ENCODE data around the gene TNFSF15. TPM values are rescaled to one million over a fixed set of nuclear protein-coding genes. Genes with fewer than 3 reads are reported as not detected.
A peak's percentile ranks its signal among the peaks of the same experiment; 100 is the strongest.
"Not testable (repeated sequence)": the region's sequence is repeated elsewhere in the genome, so short reads cannot be mapped to it uniquely, and the experiment has no call there.

The TNFSF15 gene
- total and polyA plus RNA-seq, 5 donors: 0.02 to 0.03 TPM; not detected in 3

DNA sequence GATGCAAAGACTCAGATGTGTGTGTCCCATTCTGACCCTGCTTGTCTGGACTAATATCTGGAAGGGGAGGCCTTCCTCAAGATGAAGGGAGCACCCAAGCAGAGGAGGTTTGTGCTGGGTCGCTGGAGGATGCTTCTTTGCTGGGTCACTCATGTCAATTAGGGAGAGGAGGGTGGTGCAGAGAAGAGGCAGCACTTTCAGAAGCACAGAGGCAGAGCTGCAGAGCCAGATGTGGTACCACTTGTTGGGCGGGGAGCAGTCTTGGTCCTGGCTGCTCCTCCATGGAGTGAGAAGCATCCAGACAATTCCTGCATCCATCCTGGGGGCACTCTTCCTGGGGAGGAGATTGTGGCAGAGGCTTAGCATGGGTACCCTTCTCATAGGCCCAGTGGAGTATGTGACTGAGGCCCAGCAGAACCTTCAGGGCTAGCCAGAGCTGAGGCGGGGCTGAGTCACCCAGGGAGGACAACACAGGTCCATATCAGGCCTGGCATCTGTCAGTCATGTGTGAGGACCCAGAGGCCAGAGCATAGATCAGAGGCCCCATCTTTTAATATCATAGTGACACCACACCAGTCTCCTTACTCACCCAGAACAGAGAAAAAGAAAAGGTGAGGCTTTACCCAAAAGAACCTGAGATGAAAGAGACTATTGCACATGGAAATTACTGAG lies 59.8 kb downstream of the TNFSF15 start:
- H3K9me3 ChIP-seq (ENCODE audit: control insufficient read depth, low read length): no peaks in the 10 kb centered on the region
- DNase-seq: no peak
- H3K27me3 ChIP-seq (ENCODE audit: control insufficient read depth, insufficient read depth): no peaks in the 10 kb centered on the region
- H3K4me1 ChIP-seq (ENCODE audit: control insufficient read depth, insufficient read depth, low read length): no peaks in the 10 kb centered on the region
- no peak for ATAC-seq
- H3K4me3 ChIP-seq (ENCODE audit: low read length): no peak overlapping the region
- intact Hi-C loops (cut with DNase I): loop anchor here in 1 of 4 donors (5.0 kb wide), 1 partner anchor 161 kb away; no protein-coding TSS in a partner anchor
- 78% methylated on average over 3 of the region's 3 CpGs for WGBS
- H3K27ac ChIP-seq (ENCODE audit: low read length): no peak overlapping the region

DNA sequence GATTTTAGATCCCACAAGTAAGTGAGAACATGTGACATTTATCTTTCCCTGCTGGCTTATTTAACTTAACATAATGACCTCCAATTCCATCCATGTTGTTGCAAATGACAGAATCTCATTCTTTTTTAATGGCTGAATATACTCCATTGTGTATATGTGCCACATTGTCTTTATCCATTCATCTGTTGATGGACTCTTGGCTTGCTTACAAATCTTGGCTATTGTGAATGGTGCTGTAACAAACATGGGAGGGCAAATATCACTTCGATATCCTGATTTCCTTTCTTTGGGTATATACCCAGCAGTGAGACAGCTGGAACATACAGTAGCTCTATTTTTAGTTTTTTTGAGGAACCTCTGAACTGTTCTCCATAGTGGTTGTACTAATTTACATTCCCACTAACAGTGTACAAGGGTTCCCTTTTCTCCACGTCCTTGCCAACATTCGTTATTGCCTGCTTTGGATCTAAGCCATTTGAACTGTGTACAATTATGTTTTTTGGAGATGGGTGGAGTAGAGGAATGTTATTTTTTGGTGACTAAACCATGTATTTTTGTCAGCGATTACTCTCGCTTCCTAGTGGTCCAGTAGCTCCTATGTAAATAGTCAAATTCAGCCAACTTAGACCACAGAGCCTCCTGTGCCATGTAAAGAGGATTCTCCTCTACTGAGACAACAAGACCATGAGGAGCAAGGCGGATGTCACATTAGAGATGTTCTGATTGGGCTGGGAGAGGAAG lies 60.6 kb downstream of the TNFSF15 start:
- DNase-seq (no peak), ATAC-seq (peak in 1 of 2 donors; percentile 19)
- no peaks in the 10 kb centered on the region for H3K4me1 ChIP-seq (ENCODE audit: control insufficient read depth, insufficient read depth, low read length)
- no peak overlapping the region for H3K4me3 ChIP-seq (ENCODE audit: low read length)
- H3K27me3 ChIP-seq (ENCODE audit: control insufficient read depth, insufficient read depth): no peaks in the 10 kb centered on the region
- WGBS: 49% methylated on average over 6 of the region's 6 CpGs
- no peak overlapping the region for H3K27ac ChIP-seq (ENCODE audit: low read length)
- H3K9me3 ChIP-seq (ENCODE audit: control insufficient read depth, low read length): no peaks in the 10 kb centered on the region
- intact Hi-C loops (cut with DNase I): loop anchor here in 1 of 4 donors (5.0 kb wide), 1 partner anchor 162 kb away; no protein-coding TSS in a partner anchor

DNA sequence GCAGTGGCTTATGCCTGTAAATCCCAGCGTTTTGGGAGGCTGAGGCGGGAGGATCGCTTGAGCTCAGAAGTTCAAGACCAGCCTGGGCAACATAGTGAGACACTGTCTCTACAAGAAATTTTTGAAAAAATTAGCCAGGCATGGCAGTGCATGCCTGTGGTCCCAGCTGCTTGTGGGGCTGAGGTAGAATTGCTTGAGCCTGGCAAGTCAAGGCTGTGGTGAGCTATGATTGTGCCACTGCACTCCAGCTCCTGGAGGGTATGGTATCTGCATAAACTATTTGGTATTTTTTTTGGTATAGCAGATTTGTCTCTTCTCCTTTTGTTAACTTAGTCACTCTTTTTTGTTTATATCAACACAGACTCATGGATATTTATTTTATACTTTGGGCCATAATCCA lies 62.4 kb downstream of the TNFSF15 start:
- intact Hi-C loops (cut with DNase I): no loop called here
- no peaks in the 10 kb centered on the region for H3K9me3 ChIP-seq (ENCODE audit: control insufficient read depth, low read length)
- no peaks in the 10 kb centered on the region for H3K27me3 ChIP-seq (ENCODE audit: control insufficient read depth, insufficient read depth)
- H3K4me1 ChIP-seq (ENCODE audit: control insufficient read depth, insufficient read depth, low read length): no peaks in the 10 kb centered on the region
- no peak overlapping the region for H3K27ac ChIP-seq (ENCODE audit: low read length)
- DNase-seq (no peak), ATAC-seq (no peak)
- 91% methylated on average over 3 of the region's 3 CpGs for WGBS
- no peak overlapping the region for H3K4me3 ChIP-seq (ENCODE audit: low read length)

DNA sequence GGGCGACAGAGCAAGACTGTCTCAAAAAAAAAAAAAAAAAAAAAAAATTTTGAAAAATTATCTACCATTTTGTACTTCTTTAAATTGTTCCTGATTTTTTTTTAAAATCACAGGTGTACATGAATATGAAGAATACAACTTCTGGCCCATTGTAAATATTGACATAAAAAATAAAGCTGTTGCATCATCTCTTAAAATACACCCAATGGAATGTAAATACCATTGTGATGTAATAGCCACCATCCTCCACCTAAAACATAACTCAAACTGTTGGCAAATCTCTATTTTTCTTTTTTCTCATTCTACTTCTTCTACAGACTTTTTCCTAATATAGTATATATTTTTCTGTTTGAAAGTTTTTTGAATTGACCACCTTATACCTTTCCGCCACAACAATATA lies 62.9 kb downstream of the TNFSF15 start:
- H3K27me3 ChIP-seq (ENCODE audit: control insufficient read depth, insufficient read depth): no peaks in the 10 kb centered on the region
- intact Hi-C loops (cut with DNase I): no loop called here
- no peak overlapping the region for H3K4me3 ChIP-seq (ENCODE audit: low read length)
- no peaks in the 10 kb centered on the region for H3K9me3 ChIP-seq (ENCODE audit: control insufficient read depth, low read length)
- H3K4me1 ChIP-seq (ENCODE audit: control insufficient read depth, insufficient read depth, low read length): no peaks in the 10 kb centered on the region
- 93% methylated on average over 2 of the region's 2 CpGs for WGBS
- no peak overlapping the region for H3K27ac ChIP-seq (ENCODE audit: low read length)
- no peak for ATAC-seq
- no peak for DNase-seq

DNA sequence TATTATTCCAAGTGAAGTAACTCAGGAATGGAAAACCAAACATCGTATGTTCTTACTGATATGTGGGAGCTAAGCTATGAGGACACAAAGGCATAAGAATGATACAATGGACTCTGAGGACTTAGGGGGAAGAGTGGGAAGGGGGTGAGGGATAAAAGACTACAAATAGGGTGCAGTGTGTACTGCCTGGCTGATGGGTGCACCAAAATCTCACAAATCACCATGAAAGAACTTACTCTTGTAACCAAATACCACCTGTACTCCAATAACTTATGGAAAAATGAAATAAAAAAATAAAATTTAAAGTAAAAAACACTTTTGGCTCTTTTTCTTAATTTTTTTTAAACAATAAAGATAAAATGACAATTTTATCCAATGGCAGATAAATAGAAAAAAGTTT lies 64.3 kb downstream of the TNFSF15 start:
- DNase-seq; H3K27me3 ChIP-seq (ENCODE audit: control insufficient read depth, insufficient read depth); H3K27ac ChIP-seq (ENCODE audit: low read length); H3K4me3 ChIP-seq (ENCODE audit: low read length); ATAC-seq; H3K9me3 ChIP-seq (ENCODE audit: control insufficient read depth, low read length); H3K4me1 ChIP-seq (ENCODE audit: control insufficient read depth, insufficient read depth, low read length); intact Hi-C loops (cut with DNase I): not testable (repeated sequence)
- 77% methylated on average over 1 of the region's 1 CpG for WGBS

DNA sequence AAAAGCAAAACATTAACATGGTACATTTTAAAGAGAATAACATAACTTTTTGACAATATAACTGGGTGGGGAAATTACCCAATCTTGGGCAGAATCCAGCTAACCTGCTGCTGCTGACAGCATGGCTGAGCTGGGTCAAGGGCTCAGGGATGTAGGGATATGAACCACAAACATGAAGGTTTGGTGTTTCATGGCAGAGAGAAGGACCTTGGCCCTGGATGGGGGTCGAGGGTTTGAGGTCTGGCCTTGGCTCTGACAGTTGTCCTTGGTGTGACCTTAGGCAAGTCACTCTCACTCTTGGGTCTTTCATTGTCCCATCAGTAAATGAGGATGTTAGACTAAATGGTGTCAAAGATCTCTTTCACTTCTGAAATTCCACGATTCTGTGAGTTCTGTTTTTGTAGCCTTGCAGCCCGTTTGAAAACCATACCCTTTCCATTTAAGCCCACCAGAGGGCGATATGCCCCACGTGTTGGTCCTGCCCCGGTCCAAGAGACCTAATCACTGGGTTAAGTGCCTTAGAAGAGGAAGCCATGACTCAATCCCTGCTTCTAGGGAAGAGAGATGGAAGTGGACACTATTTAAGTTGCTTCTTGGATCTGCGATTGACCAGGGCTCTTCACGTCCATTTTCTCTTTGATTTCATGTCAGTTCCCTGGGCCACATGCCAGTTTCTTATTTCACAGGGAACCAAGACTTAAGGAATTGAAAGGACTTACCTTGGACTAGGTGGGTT lies 67.1 kb downstream of the TNFSF15 start:
- peak; percentile 54 to 70 (median 70) for DNase-seq
- H3K27me3 ChIP-seq (ENCODE audit: control insufficient read depth, insufficient read depth): no peaks in the 10 kb centered on the region
- intact Hi-C loops (cut with DNase I): loop anchor here (2.0 to 5.0 kb wide), 5 partner anchors 169 to 784 kb away; no protein-coding TSS in a partner anchor
- no peaks in the 10 kb centered on the region for H3K9me3 ChIP-seq (ENCODE audit: control insufficient read depth, low read length)
- peak; percentile 85 to 94 for ATAC-seq
- 24% methylated on average over 8 of the region's 8 CpGs for WGBS
- H3K4me3 ChIP-seq (ENCODE audit: low read length): no peak overlapping the region
- no peaks in the 10 kb centered on the region for H3K4me1 ChIP-seq (ENCODE audit: control insufficient read depth, insufficient read depth, low read length)
- no peak overlapping the region for H3K27ac ChIP-seq (ENCODE audit: low read length)

DNA sequence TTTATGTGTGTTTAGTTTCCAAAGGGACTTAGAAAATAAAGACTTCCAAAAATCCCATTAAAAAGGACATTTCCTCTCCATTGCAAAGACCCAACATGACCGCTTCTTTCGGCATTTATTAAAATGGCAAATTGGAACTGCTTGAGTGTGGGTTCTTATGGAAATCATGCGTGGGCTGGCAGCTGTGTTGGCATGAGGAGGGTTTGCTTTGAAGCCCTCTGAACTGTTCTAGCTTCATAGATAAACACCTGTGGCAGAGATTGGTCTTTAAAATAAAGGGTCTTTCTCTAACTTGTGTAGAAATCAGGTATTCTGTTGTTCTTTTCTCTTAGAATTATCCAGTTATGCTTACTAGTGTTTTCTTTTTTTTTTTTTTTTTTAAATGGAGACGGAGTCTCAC lies 68.0 kb downstream of the TNFSF15 start:
- Histone ChIP-seq H3K4me1 (ENCODE audit: control insufficient read depth, insufficient read depth, low read length) (no peaks in the 10 kb centered on the region), H3K9me3 (ENCODE audit: control insufficient read depth, low read length) (no peaks in the 10 kb centered on the region), H3K4me3 (ENCODE audit: low read length) (no peak overlapping the region), H3K27me3 (ENCODE audit: control insufficient read depth, insufficient read depth) (no peaks in the 10 kb centered on the region), H3K27ac (ENCODE audit: low read length) (no peak overlapping the region)
- 87% methylated on average over 4 of the region's 4 CpGs for WGBS
- intact Hi-C loops (cut with DNase I): loop anchor here (2.0 to 5.0 kb wide), 5 partner anchors 169 to 784 kb away; no protein-coding TSS in a partner anchor
- DNase-seq (no peak), ATAC-seq (no peak)

DNA sequence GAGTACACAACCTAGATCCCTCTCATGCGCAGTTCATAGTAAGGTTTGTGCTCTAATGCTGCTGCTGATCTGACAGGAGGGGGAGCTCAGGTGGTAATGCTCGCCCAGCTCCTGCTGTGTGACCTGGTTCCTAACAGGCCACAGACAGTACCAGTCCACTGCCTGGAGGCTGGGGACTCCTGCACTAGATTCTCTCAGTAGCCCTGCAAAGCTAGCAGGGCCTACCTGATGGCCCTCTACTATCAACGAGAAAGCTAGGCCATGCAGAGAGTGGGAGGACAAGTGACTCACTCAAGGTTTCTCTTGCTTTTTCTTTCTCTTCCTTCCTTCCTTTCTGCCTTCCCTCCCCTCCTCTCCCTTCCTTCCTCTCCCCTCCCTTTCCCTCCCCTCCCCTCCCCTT lies 68.7 kb downstream of the TNFSF15 start:
- no peak overlapping the region for H3K27ac ChIP-seq (ENCODE audit: low read length)
- H3K4me1 ChIP-seq (ENCODE audit: control insufficient read depth, insufficient read depth, low read length): no peaks in the 10 kb centered on the region
- ATAC-seq: no peak
- H3K9me3 ChIP-seq (ENCODE audit: control insufficient read depth, low read length): no peaks in the 10 kb centered on the region
- no peaks in the 10 kb centered on the region for H3K27me3 ChIP-seq (ENCODE audit: control insufficient read depth, insufficient read depth)
- 89% methylated on average over 3 of the region's 3 CpGs for WGBS
- no peak overlapping the region for H3K4me3 ChIP-seq (ENCODE audit: low read length)
- intact Hi-C loops (cut with DNase I): loop anchor here (5.0 kb wide), 4 partner anchors 170 to 785 kb away; no protein-coding TSS in a partner anchor
- no peak for DNase-seq

DNA sequence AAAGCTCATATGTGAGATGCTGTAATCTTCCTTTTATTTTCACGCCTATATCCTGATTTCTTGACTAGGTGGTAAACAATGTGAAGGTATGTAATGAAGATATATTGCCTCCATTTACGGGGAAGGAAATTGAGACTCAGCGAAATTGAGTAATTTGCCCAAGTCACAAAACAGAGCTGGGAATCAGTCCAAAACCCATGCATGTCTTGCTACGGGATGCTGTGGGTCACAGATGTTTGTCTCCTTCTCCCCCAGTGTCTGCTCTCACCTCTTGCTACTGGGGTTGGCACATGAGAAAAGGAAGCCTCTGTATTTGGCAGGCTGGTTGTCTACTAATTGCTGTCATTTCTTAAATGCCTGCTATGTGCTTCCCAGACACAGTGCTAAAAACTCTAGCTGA lies 70.1 kb downstream of the TNFSF15 start:
- Histone ChIP-seq H3K27me3 (ENCODE audit: control insufficient read depth, insufficient read depth) (no peaks in the 10 kb centered on the region), H3K9me3 (ENCODE audit: control insufficient read depth, low read length) (no peaks in the 10 kb centered on the region), H3K4me1 (ENCODE audit: control insufficient read depth, insufficient read depth, low read length) (no peaks in the 10 kb centered on the region), H3K4me3 (ENCODE audit: low read length) (no peak overlapping the region), H3K27ac (ENCODE audit: low read length) (no peak overlapping the region)
- ATAC-seq (no peak), DNase-seq (no peak)
- intact Hi-C loops (cut with DNase I): loop anchor here (5.0 kb wide), 4 partner anchors 172 to 787 kb away; no protein-coding TSS in a partner anchor
- 56% methylated on average over 4 of the region's 4 CpGs for WGBS

DNA sequence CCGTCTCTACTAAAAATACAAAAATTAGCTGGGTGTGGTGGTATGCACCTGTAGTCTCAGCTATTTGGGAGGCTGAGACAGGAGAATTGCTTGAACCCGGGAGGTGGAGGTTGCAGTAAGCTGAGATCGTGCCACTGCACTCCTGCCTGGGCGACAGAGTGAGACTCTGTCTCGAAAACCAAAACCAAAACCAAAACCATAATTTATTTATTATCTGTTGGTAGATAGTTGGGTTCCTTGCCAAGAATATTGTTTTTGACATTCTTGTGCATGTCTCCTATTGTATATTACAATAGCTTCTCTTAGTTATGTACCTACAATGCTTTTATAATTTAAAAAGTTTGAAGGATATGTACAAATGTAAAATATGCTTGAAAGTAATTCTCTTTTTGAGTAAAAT lies 70.7 kb downstream of the TNFSF15 start:
- H3K27me3 ChIP-seq (ENCODE audit: control insufficient read depth, insufficient read depth); H3K4me1 ChIP-seq (ENCODE audit: control insufficient read depth, insufficient read depth, low read length); ATAC-seq; H3K27ac ChIP-seq (ENCODE audit: low read length); H3K4me3 ChIP-seq (ENCODE audit: low read length); DNase-seq; H3K9me3 ChIP-seq (ENCODE audit: control insufficient read depth, low read length): not testable (repeated sequence)
- intact Hi-C loops (cut with DNase I): loop anchor here (5.0 kb wide), 4 partner anchors 172 to 787 kb away; no protein-coding TSS in a partner anchor
- WGBS: 79% methylated on average over 5 of the region's 5 CpGs
